HG03097 (cell line): ENCODE data around the gene TMEM126B.
"Not testable (repeated sequence)": the region's sequence is repeated elsewhere in the genome, so short reads cannot be mapped to it uniquely, and the experiment has no call there.

Experiments
- ATAC-seq: cut with Tn5 transposase; IDR thresholded peaks from one replicate; pipeline ENCODE4 v1.9.1; 2021; ENCODE audit not compliant: unreplicated experiment, low FRiP score

TMEM126B gene

DNA sequence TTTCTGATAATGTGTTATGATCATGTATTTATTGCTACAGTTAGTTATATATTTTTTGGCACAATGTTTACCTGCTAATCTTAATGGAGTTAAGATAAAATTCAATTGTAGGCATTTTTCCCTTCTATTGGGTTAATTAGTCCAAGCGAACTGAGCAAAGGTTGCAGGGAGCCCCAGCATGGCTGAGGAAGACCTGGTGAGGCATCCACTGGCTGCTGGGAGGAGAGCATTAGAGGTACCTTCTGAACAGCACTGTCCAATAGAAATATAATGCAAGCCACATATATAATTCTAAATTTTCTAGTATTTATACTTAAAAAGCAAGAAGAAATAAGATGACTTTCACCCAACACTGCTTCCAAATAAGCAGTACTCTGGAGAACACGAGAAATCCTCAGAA, 18.7 kb downstream of the TMEM126B start:
- ATAC-seq = peak; percentile 9

DNA sequence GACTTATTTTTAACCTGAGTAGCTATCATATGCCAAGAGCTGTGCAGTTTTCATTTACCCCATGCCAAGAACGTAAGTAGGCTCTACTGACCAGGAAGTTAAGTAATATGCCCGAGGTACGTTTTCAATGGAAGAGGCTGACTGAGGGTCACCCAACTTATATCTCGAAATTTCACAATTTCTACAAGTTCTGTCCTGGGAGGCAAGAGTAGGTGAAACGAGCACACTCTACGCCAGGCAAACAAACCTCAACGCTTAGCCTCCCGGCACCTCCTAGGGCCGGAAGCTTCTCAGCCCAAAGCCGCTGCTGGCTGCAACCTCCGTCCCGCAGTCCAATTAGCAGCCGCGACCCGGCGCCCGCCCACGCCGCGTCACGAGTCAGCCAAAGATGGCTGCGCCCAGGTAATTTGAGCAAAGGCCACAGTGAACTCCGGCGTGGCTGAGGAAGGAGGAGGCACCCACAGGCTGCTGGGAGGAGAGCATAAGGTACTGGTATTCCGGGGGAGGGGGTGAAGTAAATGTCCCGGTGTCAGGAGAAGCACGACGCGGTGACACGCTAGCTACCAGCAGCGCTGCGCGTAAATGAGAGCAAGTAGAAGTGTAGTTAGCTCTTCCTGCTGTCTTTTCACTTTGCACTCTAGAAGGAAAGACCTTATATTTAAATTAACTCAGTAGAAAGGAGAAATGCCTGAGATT, 19.4 kb downstream of the TMEM126B start, which contains the start of gene TMEM126A:
Gene TMEM126A, plus strand, starts transcription at position 364 of the 696 bp plus-strand sequence. CDS start 2,289 bp downstream, outside the sequence.
- ATAC-seq = peak; percentile 99

DNA sequence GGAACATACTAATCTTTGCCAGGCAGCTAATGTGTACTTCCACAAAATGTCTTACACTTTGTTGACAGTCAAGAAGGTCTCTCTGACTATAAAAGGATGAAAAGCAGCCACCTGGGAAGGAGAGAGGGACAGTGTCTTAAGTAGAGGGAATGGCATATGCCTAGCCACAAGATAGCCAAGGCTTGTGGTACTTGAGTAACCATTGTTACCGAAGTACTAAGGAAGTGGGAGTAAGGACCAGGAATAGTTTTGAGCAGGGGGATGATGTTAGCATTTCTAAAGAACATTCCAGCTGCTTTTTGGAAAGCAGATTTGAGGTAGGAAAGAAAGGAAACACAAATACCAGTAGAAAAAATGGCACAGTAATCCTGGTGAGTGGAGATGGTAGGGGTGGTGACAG, 22.7 kb downstream of the TMEM126B start:
- no peak for ATAC-seq

GRCh38 chr11:85652786-85653447, 24.5 kb downstream of the TMEM126B start:
- no peak for ATAC-seq

- ATAC-seq = not testable (repeated sequence)
These were observed 25.9 kb downstream of the TMEM126B start for GRCh38 chr11:85654343-85654742.

DNA sequence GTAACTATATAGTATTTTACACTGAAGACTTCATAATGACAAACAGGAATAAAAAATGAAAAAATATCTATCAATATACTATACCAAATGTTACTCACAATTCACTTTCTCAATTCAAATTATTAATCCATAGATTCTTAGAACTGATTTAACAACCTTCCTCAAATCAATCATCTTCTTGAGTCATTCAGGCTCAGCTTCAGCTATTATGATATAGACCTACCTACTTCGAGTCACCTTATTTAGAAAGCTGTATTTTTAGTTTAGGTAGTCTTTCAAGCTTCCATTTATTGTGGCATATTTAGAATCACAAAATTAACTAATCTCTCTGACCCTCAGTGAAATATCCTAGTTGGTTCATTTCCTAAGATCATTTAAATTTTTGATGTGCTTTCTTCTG, 28.4 kb downstream of the TMEM126B start:
- ATAC-seq = no peak

GRCh38 chr11:85658180-85658579, 29.8 kb downstream of the TMEM126B start:
- no peak for ATAC-seq

GRCh38 chr11:85661972-85662664, 33.7 kb downstream of the TMEM126B start:
- no peak for ATAC-seq

DNA sequence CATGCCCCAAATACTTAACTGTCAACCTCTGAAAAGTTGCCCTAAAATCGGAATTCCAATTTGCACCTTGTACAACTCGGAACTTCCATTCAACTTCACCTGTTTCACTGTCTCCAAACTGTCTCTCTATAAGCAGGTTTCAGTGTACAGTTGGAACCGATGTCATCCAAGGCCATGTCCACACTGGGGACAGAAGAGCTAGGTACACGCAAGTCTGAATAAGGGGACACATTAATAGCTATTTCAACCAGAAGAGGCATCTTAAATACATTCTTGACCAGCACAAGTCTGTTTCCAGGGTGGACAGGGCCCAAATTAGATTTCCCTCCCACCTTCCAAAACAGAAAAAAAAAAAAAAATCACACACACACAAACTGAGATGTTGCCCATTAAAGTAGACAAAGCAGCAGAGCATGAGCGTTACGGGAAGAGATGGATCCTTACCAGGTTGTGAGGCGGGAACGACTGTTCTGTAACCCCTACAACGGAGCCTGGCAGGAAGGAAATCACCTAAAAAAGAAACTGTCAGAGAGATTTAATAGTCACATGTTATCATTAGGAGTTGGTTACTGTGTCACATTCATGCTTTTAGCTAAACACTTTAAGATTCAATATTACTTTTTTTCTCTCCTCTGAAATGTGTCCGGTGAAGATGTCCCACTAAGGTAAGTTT, 34.8 kb downstream of the TMEM126B start:
- ATAC-seq = no peak

GRCh38 chr11:85663753-85664614, 35.6 kb downstream of the TMEM126B start:
- ATAC-seq = peak; percentile 64

- ATAC-seq = peak; percentile 92
These were observed 36.5 kb downstream of the TMEM126B start, which contains the start of gene CREBZF for GRCh38 chr11:85664615-85665481. CREBZF (minus strand) TSS chr11:85665129; CDS start chr11:85664875, 254 bp downstream.

DNA sequence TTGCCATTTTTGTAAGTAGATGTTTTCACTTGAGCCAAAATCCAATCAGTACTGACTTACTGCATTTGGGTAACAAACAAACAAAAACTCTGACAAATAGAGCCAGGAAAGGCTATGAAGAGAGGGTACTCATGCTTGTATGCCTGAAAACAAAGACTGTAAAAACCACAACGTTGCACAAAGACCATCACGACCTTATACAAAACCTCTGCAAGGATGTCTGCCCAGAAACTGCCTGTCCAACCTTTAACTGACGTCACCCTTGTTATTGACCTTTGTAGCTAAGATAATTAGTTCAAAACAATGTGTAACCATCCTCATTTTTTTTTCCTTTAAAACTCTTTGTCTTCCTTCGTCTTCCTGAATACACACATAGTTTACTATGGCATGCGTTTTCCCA, 37.3 kb downstream of the TMEM126B start:
- ATAC-seq = no peak

DNA sequence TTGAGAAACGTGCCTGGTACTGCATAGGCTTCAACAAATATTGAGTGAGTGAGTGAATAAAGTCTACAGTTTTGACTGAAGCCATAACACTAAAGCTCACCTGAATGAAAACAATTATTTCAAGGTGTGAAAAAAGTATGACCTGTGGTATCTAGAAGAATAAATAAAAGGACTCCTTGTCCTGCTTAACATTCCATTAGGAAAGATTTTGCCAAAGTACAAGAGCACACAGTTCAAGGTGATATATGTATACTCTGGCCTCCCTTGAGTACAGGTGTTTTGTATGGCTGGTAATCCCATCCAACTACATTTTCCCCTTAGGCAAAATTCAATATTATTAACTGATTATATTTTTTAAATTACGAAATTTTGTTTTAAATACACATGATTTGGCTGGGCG, 38.3 kb downstream of the TMEM126B start:
- ATAC-seq = no peak

GRCh38 chr11:85668157-85668556, 39.8 kb downstream of the TMEM126B start:
- no peak for ATAC-seq

DNA sequence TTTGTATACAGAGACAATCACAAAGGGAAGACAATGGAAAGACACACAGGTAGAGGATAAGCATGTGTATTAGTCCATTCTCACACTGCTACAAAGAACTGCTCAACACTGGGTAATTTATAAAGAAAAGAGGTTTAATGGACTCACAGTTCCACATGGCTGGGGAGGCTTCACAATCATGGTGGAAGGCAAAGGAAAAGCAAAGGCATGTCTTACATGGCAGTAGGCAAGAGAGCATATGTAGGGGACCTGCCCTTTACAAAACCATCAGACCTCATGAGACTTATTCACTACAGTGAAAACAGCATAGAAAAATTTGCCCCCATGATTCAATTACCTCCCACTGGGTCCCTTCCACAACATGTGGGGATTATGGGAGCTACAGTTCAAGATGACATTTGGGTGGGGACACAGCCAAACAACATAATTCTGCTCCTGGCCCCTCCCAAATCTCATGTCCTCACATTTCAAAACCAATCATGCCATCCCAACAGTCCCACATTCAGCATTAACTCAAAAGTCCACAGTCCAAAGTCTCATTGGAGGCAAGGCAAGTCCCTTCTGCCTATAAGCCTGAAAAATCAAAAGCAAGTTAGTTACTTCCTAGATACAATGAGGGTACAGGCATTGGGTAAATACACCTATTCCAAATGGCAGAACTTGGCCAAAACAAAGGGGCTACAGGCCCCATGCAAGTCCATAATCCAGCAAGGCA, 42.7 kb downstream of the TMEM126B start:
- ATAC-seq = not testable (repeated sequence)

DNA sequence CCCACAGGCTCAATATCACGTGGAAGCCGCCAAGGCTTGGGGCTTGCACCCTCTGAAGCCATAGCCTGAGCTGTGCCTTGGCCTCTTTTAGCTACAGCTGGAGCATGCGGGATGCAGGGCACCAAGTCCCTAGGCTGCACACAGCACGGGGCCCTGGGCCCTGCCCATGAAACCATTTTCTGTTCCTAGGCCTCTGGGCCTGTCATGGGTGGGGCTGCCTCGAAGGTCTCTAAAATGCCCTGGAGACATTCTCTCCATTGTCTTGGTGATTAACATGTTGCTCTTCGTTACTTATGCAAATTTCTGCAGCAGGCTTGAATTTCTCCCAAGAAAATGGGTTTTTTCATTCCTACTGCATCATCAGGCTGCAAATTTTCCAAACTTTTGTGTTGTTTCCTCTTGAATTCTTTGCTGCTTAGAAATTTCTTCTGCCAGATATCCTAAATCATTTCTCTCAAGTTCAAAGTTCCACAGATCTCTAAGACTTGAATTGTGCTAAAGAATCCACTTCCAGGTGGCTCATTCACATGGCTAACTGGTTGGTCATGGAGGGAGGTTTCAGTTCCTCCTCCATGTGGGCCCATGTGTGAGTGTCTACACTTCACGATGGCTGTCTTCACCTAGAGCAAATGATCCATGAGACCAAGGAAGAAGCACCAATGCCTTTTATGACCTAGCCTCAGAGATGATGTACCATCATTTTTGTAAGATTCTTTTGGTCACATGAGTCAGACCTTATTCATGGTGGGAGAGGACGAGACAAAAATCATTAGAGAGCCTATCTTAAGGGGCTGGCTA, 43.9 kb downstream of the TMEM126B start:
- ATAC-seq = no peak

DNA sequence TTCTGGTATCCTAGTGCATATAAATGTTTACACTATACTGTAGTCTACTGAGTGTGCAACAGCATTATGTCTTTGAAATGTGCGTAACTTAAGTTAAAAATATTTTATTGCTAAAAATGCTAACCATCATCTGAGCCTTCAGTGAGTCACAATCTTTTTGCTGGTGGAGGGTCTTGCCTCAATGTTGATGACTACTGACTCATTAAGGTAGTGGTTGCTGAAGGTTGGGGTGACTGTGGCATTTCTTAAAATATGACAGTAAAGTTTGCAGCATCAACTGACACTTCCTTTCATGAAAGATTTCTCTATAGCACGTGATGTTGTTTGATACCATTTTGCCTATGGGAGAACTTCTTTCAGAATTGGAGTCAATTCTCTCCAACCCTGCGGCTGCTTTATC, 45.0 kb downstream of the TMEM126B start:
- ATAC-seq = no peak

GRCh38 chr11:85679576-85679975, 51.2 kb downstream of the TMEM126B start:
- ATAC-seq = no peak
